ENCODE data around the gene SARS2.

- TF ChIP-seq POLR2AphosphoS5 (IDR thresholded peaks at IDR 0.05; ENCODE audit: low read depth, low read length) (no peak), SIN3A (IDR thresholded peaks at IDR 0.05; ENCODE audit: borderline replicate concordance, insufficient read depth, low read length) (no peak)
Observed at GRCh38 chr19:38891771-38892170, 38.8 kb downstream of the SARS2 start.

Measured in PFSK-1 (cell line).